Heart right ventricle (tissue), 16 donors: ENCODE results near the gene POF1B. TPM values are rescaled to one million over a fixed set of nuclear protein-coding genes. Genes with fewer than 3 reads are reported as not detected.

ENCODE experiments used
- ATAC-seq, 8 donors: fragments of 200-7000 bp; cut with Tn5 transposase; one replicate each; pipeline ENCODE4 v1.9.1; 2020; ENCODE audit warnings: mild to moderate bottlenecking in 8 of 8, moderate library complexity in 8 of 8, moderate number of reproducible peaks in 1 of 8
- DNase-seq, 2 donors: peaks; one replicate each; pipeline ENCODE4 v3.0.0-alpha.2; 2020
- H3K27ac ChIP-seq, 10 donors: fragments of 200-600 bp; sonication (generic) in 2 of 10; one replicate each; pipeline versions ENCODE4 v1.5.0 to v1.8.0; 2020 to 2022; ENCODE audit warnings: mild to moderate bottlenecking in 3 of 10
- H3K27me3 ChIP-seq, 7 donors: fragments of 200-600 bp; one replicate each; pipeline ENCODE4 v1.8.0; 2021 to 2022; ENCODE audit warnings: mild to moderate bottlenecking in 2 of 7
- H3K36me3 ChIP-seq, 9 donors: fragments of 200-600 bp; sonication (generic) in 1 of 9; one replicate each; pipeline versions ENCODE4 v1.5.0 to v1.8.0; 2020 to 2022; ENCODE audit warnings: mild to moderate bottlenecking in 2 of 9
- H3K4me1 ChIP-seq, 9 donors: fragments of 200-600 bp; sonication (generic) in 1 of 9; one replicate each; pipeline versions ENCODE4 v1.5.0 to v1.8.0; 2020 to 2022; ENCODE audit warnings: mild to moderate bottlenecking in 4 of 9
- H3K4me3 ChIP-seq, 10 donors: fragments of 200-600 bp; sonication (generic) in 2 of 10; one replicate each; pipeline versions ENCODE4 v1.5.0 to v1.8.0; 2020 to 2022; ENCODE audit warnings: mild to moderate bottlenecking in 7 of 10, moderate library complexity in 2 of 10
- H3K9me3 ChIP-seq, 11 donors: fragments of 200-600 bp in 10 of 11; sonication (generic) in 2 of 11; one replicate each; pipeline versions ENCODE4 v1.5.0 to v1.8.0; 2013 to 2022; ENCODE audit warnings: mild to moderate bottlenecking in 2 of 11, control low read depth in 1 of 11, moderate library complexity in 1 of 11
- WGBS, 2 donors: extraction: QIAGEN DNeasy Blood & Tissue Kit; methylation state at CpG; one replicate each; pipeline ENCODE4 v1.1.7; 2013; ENCODE audit warnings: inconsistent platforms in 1 of 2; 5-methylcytosine and 5-hydroxymethylcytosine counted together
- intact Hi-C, 10 donors: fragments of 100-400 bp; cut with DNase I; formaldehyde crosslinking; loops; one replicate each; pipeline versions ENCODE4 v1.11.1 to v1.14.2; 2022
- polyA plus RNA-seq, 2 donors: library from polyadenylated mRNA; stranded (reverse); fragments of 200-250 nt; gene quantifications; one replicate each; pipeline ENCODE4 v1.2.3, GENCODE V29; 2013
- total RNA-seq, 10 donors: library from RNA; stranded (reverse); fragmentation: NEBNext Ultra II Directional in 3 of 10; extraction: Animal tissue kit (Norgen Biotek cat#: 25700) in 3 of 10; gene quantifications; one replicate each; pipeline versions ENCODE4 v1.2.1 to v1.2.4, GENCODE V29; 2021 to 2023
- TF ChIP-seq, protein P1 (sequence below), 9 donors: fragments of 200-600 bp; sonication (generic) in 2 of 9; IDR thresholded peaks; one replicate each; pipeline versions ENCODE4 v1.5.0 to v1.8.0; 2021 to 2022; ENCODE audit warnings: antibody characterized with exemption in 9 of 9, mild to moderate bottlenecking in 5 of 9, moderate library complexity in 1 of 9
- donor health status: Arrhythmogenic right ventricular cardiomyopathy.
- donor health status: ischemic (EF 13 %, LVEDD 7.1; RV severe dilation, severe dysfunction).
- donor health status: healthy with polysubstance abuse.
- donor health status: DM: no; HTN: yes; CAD: no.
- donor health status: DM: no; HTN: no; CAD: no.
- donor health status: ischemic (EF 25% LVEDD 6.9; RV normal size, moderate dysfunction).
- donor health status: ischemic (EF 25% LVEDD 5.7; RV mildly dilated, moderate dysfunction).
- donor health status: healthy.
- donor health status: DM: yes; HTN: yes; CAD: no.
- donor health status: Ischemic cardiomyopathy.
- donor health status: ischemic (EF 35%, LVEDD 5.7; RV mildly dilated, moderate dysfunction).
- donor health status: nonischemic (EF 11% LVEDD 7.7; RV severe dilation, severe dysfunction).
- donor health status: DM: yes; HTN: yes; CAD: no.
- donor health status: PGD.
- donor health status: ischemic (EF 29% LVEDD 5.4; RV normal size, mild dysfunction).
- donor health status: nonischemic (EF 23%, LVEDD 6.1; RV moderate dilation, normal function).

POF1B gene
- total and polyA plus RNA-seq, 12 donors = 0.19 to 5.9 (median 1.8) TPM

DNA sequence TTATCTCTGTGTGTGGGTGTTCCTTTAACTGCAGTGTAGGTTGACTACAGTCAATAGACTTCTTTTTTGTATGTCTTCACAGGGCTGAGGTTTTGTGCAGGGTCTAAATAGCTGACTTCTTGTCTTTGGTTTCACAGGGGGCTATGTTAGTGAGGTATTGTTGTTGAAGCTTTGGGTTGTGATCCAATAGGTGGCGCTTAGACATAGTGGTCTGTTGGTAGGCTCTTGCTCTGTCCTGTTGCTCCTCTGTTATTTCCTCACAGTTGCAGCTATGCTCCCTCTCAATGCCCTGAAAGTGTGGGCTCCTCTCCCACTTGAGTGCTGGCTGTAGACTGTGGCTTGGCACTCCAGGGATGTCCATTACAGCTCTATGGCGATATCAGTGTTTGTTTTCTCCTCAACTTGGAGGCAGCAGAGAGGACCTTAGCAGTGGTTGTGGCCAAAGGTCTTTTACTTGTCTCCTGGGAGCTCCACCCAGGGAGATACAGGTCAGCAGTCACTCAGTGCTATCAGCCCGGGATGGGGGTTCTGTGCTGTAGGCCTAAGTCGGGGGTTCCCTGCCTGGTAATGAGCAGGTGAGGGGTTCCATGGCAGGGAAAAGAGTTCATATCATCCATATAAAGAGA, 14.0 kb downstream of the POF1B start:
- intact Hi-C loops = no loop called here
- no peak overlapping the region for H3K27ac ChIP-seq
- ATAC-seq (no peak), DNase-seq (no peak)
- no peaks in the 10 kb centered on the region for H3K27me3 ChIP-seq
- WGBS, 2 donors = 63% methylated on average over 4 of the region's 4 CpGs
- no peaks in the 10 kb centered on the region for H3K4me1 ChIP-seq
- peaks cover 0 to 6% (median 0%) of the 10 kb centered on the region in 11 donors for H3K9me3 ChIP-seq
- H3K36me3 ChIP-seq = no peaks in the 10 kb centered on the region
- TF ChIP-seq, protein P1, sequence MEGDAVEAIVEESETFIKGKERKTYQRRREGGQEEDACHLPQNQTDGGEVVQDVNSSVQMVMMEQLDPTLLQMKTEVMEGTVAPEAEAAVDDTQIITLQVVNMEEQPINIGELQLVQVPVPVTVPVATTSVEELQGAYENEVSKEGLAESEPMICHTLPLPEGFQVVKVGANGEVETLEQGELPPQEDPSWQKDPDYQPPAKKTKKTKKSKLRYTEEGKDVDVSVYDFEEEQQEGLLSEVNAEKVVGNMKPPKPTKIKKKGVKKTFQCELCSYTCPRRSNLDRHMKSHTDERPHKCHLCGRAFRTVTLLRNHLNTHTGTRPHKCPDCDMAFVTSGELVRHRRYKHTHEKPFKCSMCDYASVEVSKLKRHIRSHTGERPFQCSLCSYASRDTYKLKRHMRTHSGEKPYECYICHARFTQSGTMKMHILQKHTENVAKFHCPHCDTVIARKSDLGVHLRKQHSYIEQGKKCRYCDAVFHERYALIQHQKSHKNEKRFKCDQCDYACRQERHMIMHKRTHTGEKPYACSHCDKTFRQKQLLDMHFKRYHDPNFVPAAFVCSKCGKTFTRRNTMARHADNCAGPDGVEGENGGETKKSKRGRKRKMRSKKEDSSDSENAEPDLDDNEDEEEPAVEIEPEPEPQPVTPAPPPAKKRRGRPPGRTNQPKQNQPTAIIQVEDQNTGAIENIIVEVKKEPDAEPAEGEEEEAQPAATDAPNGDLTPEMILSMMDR (IDR thresholded peaks at IDR 0.05) = no peak
- no peak overlapping the region for H3K4me3 ChIP-seq

DNA sequence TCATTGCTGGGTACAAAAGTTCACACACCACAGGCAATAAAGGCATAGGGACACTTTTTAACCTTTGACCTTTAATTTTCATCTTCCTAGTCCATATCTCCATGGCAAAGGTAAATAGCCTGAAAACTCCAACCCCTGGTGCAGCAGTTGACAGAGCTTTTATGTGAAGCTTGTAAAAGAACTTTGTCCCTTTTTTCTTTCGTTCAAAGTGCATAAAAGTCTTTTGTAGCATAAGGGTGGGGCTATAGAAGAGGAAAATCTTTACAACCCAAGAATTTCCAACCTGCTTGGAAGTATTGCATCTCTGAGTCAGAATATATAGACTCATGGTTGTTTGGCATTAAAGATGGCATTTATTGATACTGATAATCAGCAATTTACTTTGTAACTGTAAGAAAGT, 20.4 kb downstream of the POF1B start:
- intact Hi-C loops = no loop called here
- TF ChIP-seq, protein P1 (IDR thresholded peaks at IDR 0.05) = no peak
- WGBS, 2 donors = 79 to 86% methylated on average over 1 of the region's 1 CpG
- Histone ChIP-seq H3K36me3 (no peaks in the 10 kb centered on the region), H3K9me3 (peaks cover 0 to 6% (median 0%) of the 10 kb centered on the region in 11 donors), H3K27me3 (no peaks in the 10 kb centered on the region), H3K27ac (no peak overlapping the region), H3K4me3 (no peak overlapping the region), H3K4me1 (no peaks in the 10 kb centered on the region)
- no peak for DNase-seq
- ATAC-seq = no peak

DNA sequence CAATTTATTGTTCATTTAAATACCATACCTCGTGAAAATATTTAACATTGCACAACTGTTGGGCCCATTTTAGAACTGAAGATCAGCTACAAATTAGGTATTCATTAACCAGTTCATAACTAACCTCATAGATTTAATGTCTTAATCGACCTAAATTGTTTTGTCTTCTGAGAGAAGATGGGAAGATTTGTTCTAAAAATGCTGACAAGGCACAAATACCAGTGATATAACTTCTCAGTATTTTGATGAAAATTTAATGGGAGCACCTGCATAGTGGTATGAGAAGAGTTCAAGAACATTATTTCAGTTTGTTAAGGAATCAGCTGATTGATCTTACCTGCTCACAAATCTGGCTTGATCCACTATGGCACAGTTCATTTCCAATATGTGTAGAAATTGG, 33.9 kb downstream of the POF1B start:
- H3K4me3 ChIP-seq = no peak overlapping the region
- no peak overlapping the region for H3K27ac ChIP-seq
- no peaks in the 10 kb centered on the region for H3K36me3 ChIP-seq
- DNase-seq (no peak), ATAC-seq (no peak)
- WGBS, 2 donors = 71 to 76% methylated on average over 2 of the region's 2 CpGs
- no peaks in the 10 kb centered on the region for H3K9me3 ChIP-seq
- peaks cover 0 to 5% (median 0%) of the 10 kb centered on the region in 7 donors for H3K27me3 ChIP-seq
- intact Hi-C loops = no loop called here
- no peaks in the 10 kb centered on the region for H3K4me1 ChIP-seq
- TF ChIP-seq, protein P1 (IDR thresholded peaks at IDR 0.05) = no peak

DNA sequence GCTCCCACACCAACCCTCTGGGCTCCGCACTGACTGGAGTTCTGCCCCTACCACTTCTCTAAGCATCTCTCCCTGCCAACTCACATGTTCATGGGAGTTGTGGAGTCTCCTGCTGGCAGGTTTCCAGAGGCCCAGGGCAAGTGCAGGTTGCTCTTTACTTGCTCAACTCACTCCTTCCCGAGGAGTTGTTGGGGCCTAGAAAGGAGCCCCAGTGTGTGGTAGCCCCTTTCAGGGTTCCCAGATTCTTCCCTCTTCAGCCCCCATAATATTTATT, 52.5 kb downstream of the POF1B start:
- TF ChIP-seq, protein P1 (IDR thresholded peaks at IDR 0.05) = no peak
- Histone ChIP-seq H3K27ac (no peak overlapping the region), H3K4me3 (no peak overlapping the region), H3K27me3 (no peaks in the 10 kb centered on the region), H3K36me3 (no peaks in the 10 kb centered on the region), H3K9me3 (peaks cover 0 to 9% (median 0%) of the 10 kb centered on the region in 11 donors), H3K4me1 (no peaks in the 10 kb centered on the region)
- DNase-seq (no peak), ATAC-seq (peak in 1 of 8 donors; percentile 30)
- 78% methylated on average over 2 of the region's 2 CpGs for WGBS, 2 donors
- intact Hi-C loops = no loop called here
